PC-3 (cell line): ENCODE data around the gene CENPT. TPM values are rescaled to one million over a fixed set of nuclear protein-coding genes. Genes with fewer than 3 reads are reported as not detected.

Source experiments
- ATAC-seq: fragments of 200-7000 bp; cut with Tn5 transposase; 2 replicates; pipeline ENCODE4 v1.9.1; 2020; ENCODE audit warnings: mild to moderate bottlenecking, moderate library complexity
- BruUV-seq: library from RNA; stranded (reverse); fragments of 400-500 nt; replicated peaks from 2 replicates; lab custom pipeline; 2021; lab: Mats Ljungman, UMichigan
- CTCF ChIA-PET: fragments of 300-600 bp; sonication (Branson Sonifier 250); formaldehyde crosslinking; loops from one replicate; lab custom pipeline; 2022; ENCODE audit warnings: antibody characterized with exemption; lab: Charles Lee
- POLR2A ChIA-PET: fragments of 300-600 bp; sonication (Branson Sonifier 250); formaldehyde crosslinking; loops from one replicate; lab custom pipeline; 2022; ENCODE audit warnings: antibody characterized with exemption; ENCODE audit not compliant: unreplicated experiment; lab: Charles Lee
- DNase-seq: peaks from one replicate; pipeline ENCODE4 v3.0.0-alpha.2; 2015
- H2AFZ ChIP-seq: fragments of 300-600 bp; sonication (generic); 2 replicates; pipeline ENCODE4 v1.6.0; 2016; ENCODE audit warnings: antibody characterized with exemption, low read length
- H3F3A ChIP-seq: fragments of 300-600 bp; sonication (generic); one replicate; pipeline ENCODE4 v1.6.0; 2017; ENCODE audit warnings: antibody characterized with exemption, low read length, control low read depth, mild to moderate bottlenecking; ENCODE audit not compliant: unreplicated experiment
- H3K27ac ChIP-seq: fragments of 300-600 bp; sonication (generic); 2 replicates; pipeline ENCODE4 v1.5.1; 2016; ENCODE audit warnings: mild to moderate bottlenecking, low read length
- H3K27me3 ChIP-seq: fragments of 300-600 bp; sonication (generic); 2 replicates; pipeline ENCODE4 v1.6.1; 2016; ENCODE audit warnings: low read length, mixed read lengths
- H3K36me3 ChIP-seq: fragments of 300-600 bp; sonication (generic); 2 replicates; pipeline ENCODE4 v1.6.1; 2016; ENCODE audit warnings: low read depth, mixed run types, low read length, mixed read lengths
- H3K4me1 ChIP-seq: fragments of 300-600 bp; sonication (generic); 2 replicates; pipeline ENCODE4 v1.5.1; 2016; ENCODE audit warnings: low read length; ENCODE audit not compliant: insufficient read depth
- H3K4me2 ChIP-seq: fragments of 300-600 bp; sonication (generic); 2 replicates; pipeline ENCODE4 v1.6.0; 2016; ENCODE audit warnings: low read length
- H3K4me3 ChIP-seq: fragments of 300-600 bp; sonication (generic); 2 replicates; pipeline ENCODE4 v1.5.1; 2016; ENCODE audit warnings: mild to moderate bottlenecking, low read length, mixed read lengths
- H3K79me2 ChIP-seq: fragments of 300-600 bp; sonication (generic); 2 replicates; pipeline ENCODE4 v1.6.1; 2017; ENCODE audit warnings: low read length, mixed read lengths
- H3K9ac ChIP-seq: fragments of 300-600 bp; sonication (generic); 2 replicates; pipeline ENCODE4 v1.6.0; 2016; ENCODE audit warnings: mild to moderate bottlenecking, low read length
- H3K9me2 ChIP-seq: fragments of 300-600 bp; sonication (generic); replicated peaks from 2 replicates; pipeline ENCODE4 v1.6.1; 2016; ENCODE audit warnings: mixed run types, low read length, mixed read lengths
- H3K9me3 ChIP-seq: fragments of 300-600 bp; sonication (generic); 2 replicates; pipeline ENCODE4 v1.6.1; 2016; ENCODE audit warnings: low read length, mixed read lengths
- H4K20me1 ChIP-seq: fragments of 300-600 bp; sonication (generic); 2 replicates; pipeline ENCODE4 v1.6.1; 2016; ENCODE audit warnings: low read length, mixed read lengths
- CTCF ChIP-seq: fragments of 300-600 bp; sonication (generic); conservative IDR thresholded peaks from 2 replicates; pipeline ENCODE4 v1.5.1; 2017; ENCODE audit warnings: antibody characterized with exemption, low read depth, mild to moderate bottlenecking, low read length
- EZH2 ChIP-seq: fragments of 300-600 bp; sonication (generic); IDR thresholded peaks from one replicate; pipeline ENCODE4 v1.6.1; 2017; ENCODE audit warnings: antibody characterized with exemption, mild to moderate bottlenecking, low read length; ENCODE audit not compliant: unreplicated experiment
- EZH2phosphoT487 ChIP-seq: fragments of 300-600 bp; sonication (generic); IDR thresholded peaks from 2 replicates; pipeline ENCODE4 v1.6.1; 2018; ENCODE audit warnings: mild to moderate bottlenecking, antibody characterized with exemption, low read length, borderline replicate concordance
- intact Hi-C: fragments of 100-400 bp; cut with micrococcal nuclease; formaldehyde crosslinking; loops from 2 replicates; pipeline ENCODE4 v1.9.0; 2023
- total RNA-seq: library from RNA; depleted of rRNA; stranded (reverse); fragments of >200 nt; gene quantifications from 2 replicates; pipeline ENCODE4 v1.2.3, GENCODE V29; 2014

Gene CENPT
- total RNA-seq, 1 experiment from 2014 or later, result 35.1 TPM

DNA sequence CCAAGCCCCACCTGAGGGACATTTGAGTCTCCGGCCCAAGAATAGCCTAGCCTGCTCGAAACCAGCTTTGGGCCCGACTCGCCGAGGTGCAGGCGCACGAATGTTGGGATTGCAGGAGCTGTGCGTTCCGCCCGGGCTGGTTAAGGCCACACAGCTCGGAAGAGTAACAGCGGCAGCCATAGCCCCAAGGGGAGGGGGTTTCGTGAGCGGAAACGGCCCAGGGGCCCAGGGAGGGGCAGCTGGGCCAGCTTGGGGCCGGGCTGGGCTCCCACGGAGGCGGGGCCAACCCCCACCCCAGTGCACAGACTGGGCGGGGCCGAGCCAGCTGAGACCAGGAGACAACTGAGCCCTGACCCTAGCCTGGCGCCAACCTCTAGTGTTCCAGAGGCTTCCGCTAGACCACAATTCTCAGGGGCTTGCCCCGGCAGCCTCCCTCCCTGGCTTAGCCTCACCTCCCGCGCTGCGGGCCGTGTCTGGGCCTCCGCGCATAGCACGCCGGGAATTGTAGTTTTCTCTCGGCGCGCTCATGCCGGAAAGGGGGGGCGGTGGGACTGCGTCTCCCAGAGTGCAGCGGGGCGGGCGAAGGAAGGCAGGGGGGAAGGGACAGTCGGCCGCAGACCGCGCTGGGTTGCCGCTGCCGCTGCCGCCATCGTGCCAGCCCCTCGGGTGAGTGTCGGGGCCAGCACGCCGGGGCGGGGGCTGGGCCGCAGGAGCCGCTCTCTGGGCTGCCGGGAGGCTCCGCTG is 1.0 kb downstream of the CENPT start, which contains the start of gene NUTF2:
NUTF2 (plus strand) TSS at position 614 of the 744 bp plus-strand sequence. CDS start 18,198 bp downstream, outside the sequence.
- Histone ChIP-seq H3K4me1 (peaks cover 35% of the 10 kb centered on the region), H3K4me2 (peak within 1 kb of the TSS; percentile 90), H4K20me1 (peaks cover 14% of the 10 kb centered on the region; the same call in 1 of the 2 replicates), H3K9ac (peak within 1 kb of the TSS; percentile 100), H3K9me2 (no peaks in the 10 kb centered on the region), H3F3A (no peaks in the 10 kb centered on the region), H3K9me3 (no peaks in the 10 kb centered on the region), H3K4me3 (peak within 1 kb of the TSS; percentile 98), H3K79me2 (peaks cover 83% of the 10 kb centered on the region), H2AFZ (peak within 1 kb of the TSS; percentile 73), H3K27me3 (no peaks in the 10 kb centered on the region), H3K36me3 (no peaks in the 10 kb centered on the region), H3K27ac (peak within 1 kb of the TSS; percentile 81)
- CTCF ChIA-PET, result no interaction called here
- intact Hi-C loops, result loop anchor here (2.0 kb wide), 1 partner anchor 14 kb away; no protein-coding TSS in a partner anchor
- TF ChIP-seq EZH2 (no peak), EZH2phosphoT487 (no peak), CTCF (no peak)
- DNase-seq (peak; percentile 85), ATAC-seq (peak; percentile 54)
- POLR2A ChIA-PET, result interaction anchor here (0.6 to 0.9 kb wide), 3 partner anchors 9 to 27 kb away, joined by 3 to 4 read pairs (median 4); no protein-coding TSS in a partner anchor
- BruUV-seq, result no TSS peak

GRCh38 chr16:67846063-67846319 is 1.5 kb downstream of the CENPT start:
- ATAC-seq (no peak), DNase-seq (no peak)
- Histone ChIP-seq H3F3A (no peaks in the 10 kb centered on the region), H3K27me3 (no peaks in the 10 kb centered on the region), H3K9me3 (no peaks in the 10 kb centered on the region), H3K9ac (peak overlapping the region; percentile 100), H3K9me2 (no peaks in the 10 kb centered on the region), H3K4me3 (peak overlapping the region; percentile 98), H4K20me1 (peaks cover 14% of the 10 kb centered on the region; the same call in 1 of the 2 replicates), H3K79me2 (peaks cover 78% of the 10 kb centered on the region), H3K36me3 (no peaks in the 10 kb centered on the region), H3K4me1 (peaks cover 38% of the 10 kb centered on the region), H3K4me2 (peak overlapping the region; percentile 90), H2AFZ (peak overlapping the region; percentile 73), H3K27ac (peak overlapping the region; percentile 81)
- intact Hi-C loops, result loop anchor here (2.0 kb wide), 1 partner anchor 15 kb away; no protein-coding TSS in a partner anchor
- TF ChIP-seq CTCF (no peak), EZH2 (no peak), EZH2phosphoT487 (no peak)
- CTCF ChIA-PET, result interaction anchor here (0.5 kb wide), 1 partner anchor 23 kb away, joined by 5 read pairs; no protein-coding TSS in a partner anchor
- POLR2A ChIA-PET, result interaction anchor here (0.6 to 0.9 kb wide), 3 partner anchors 10 to 27 kb away, joined by 3 to 4 read pairs (median 4); no protein-coding TSS in a partner anchor
- BruUV-seq, result TSS peak; percentile 36
